ENCODE data around the gene BACH1.

BACH1 gene

DNA sequence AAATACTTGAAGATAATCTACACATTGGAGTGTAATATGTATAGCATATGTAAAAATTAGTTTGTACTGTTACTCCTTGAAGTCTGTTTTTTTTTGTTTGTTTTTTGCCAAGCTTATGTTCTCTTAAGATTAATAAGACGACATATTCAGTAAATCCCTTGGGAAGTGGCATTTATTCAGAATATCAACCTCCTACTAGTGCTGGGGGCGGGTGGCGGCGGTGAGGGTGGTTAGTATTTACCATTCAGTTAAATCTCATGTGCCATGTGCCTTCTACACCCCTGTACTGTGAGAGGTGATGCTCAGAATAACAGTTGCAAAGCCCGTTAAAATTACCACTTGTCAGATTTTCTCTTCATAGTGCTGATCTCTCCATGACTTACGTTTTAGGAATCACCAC, 3.0 kb downstream of the BACH1 start:
- H3K4me3 ChIP-seq (ENCODE audit: low read depth, low read length), result no peak overlapping the region
- TF ChIP-seq, protein P1, sequence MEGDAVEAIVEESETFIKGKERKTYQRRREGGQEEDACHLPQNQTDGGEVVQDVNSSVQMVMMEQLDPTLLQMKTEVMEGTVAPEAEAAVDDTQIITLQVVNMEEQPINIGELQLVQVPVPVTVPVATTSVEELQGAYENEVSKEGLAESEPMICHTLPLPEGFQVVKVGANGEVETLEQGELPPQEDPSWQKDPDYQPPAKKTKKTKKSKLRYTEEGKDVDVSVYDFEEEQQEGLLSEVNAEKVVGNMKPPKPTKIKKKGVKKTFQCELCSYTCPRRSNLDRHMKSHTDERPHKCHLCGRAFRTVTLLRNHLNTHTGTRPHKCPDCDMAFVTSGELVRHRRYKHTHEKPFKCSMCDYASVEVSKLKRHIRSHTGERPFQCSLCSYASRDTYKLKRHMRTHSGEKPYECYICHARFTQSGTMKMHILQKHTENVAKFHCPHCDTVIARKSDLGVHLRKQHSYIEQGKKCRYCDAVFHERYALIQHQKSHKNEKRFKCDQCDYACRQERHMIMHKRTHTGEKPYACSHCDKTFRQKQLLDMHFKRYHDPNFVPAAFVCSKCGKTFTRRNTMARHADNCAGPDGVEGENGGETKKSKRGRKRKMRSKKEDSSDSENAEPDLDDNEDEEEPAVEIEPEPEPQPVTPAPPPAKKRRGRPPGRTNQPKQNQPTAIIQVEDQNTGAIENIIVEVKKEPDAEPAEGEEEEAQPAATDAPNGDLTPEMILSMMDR (IDR thresholded peaks at IDR 0.05; ENCODE audit: borderline replicate concordance, insufficient read depth, low read depth, low read length), result no peak

DNA sequence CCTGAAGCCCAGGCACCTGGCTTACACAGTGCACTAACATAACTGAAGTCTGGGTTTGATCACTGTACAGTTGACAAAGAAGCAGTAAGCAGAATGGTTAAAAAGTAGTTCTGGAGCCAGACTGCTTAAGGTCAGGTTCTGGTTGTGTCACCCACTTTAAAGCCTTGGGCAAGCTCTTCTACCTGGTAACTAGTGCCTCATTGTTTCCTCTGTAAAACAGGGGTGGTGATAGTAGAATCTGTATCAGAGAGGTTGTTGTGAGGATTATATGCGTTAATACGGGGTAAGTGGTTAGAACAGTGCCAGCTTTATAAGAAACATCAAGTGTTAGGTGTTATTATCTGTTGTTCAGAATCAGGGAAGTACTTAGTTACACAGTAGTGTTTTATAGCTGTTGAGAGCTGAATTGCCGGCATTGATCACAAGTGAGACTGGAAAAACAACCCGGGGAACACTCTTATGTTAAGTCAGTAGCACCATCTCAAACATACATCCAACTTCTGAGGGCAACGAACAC, 3.7 kb downstream of the BACH1 start:
- TF ChIP-seq, protein P1 (IDR thresholded peaks at IDR 0.05; ENCODE audit: borderline replicate concordance, insufficient read depth, low read depth, low read length), result no peak
- H3K4me3 ChIP-seq (ENCODE audit: low read depth, low read length), result no peak overlapping the region

DNA sequence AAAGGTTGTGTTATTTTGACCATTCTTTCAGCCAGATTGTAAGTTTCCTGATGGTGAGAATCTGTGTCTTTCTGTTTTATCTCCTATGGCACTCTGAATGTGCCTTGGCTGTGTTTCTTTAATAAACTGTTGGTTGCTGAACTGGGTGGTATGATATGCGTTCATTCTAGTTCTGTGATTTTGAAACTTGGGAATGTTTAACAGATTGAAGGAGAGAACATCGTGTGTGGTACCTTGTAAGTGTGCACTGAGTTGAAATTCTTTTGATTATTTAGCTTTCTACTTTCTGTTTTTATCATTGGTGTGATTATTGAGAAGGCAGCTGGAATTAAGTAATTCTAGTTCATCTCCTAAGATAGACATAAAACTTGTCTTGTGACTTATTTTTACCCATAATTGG, 4.6 kb downstream of the BACH1 start:
- TF ChIP-seq, protein P1 (IDR thresholded peaks at IDR 0.05; ENCODE audit: borderline replicate concordance, insufficient read depth, low read depth, low read length), result no peak
- H3K4me3 ChIP-seq (ENCODE audit: low read depth, low read length), result no peak overlapping the region

DNA sequence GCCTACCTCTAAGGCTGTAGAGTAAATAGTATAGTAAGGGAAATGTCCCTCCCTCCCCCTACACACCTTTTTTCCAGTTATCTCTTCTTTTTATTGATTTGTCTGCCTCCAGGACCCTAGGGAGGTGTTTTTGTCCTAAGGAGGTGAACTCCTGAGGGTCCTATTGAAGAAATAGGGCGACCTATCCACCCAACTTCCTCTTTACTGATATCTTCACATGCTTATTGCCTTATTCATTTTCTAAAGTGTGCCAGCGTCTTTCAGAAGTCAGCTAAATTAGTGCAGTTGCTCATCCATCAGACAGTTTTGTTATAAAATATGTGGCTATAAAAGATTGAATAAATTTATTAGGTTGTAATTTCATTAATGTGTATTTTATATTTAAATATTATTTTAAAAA, 5.9 kb downstream of the BACH1 start:
- TF ChIP-seq, protein P1 (IDR thresholded peaks at IDR 0.05; ENCODE audit: borderline replicate concordance, insufficient read depth, low read depth, low read length), result no peak
- H3K4me3 ChIP-seq (ENCODE audit: low read depth, low read length), result no peak overlapping the region

DNA sequence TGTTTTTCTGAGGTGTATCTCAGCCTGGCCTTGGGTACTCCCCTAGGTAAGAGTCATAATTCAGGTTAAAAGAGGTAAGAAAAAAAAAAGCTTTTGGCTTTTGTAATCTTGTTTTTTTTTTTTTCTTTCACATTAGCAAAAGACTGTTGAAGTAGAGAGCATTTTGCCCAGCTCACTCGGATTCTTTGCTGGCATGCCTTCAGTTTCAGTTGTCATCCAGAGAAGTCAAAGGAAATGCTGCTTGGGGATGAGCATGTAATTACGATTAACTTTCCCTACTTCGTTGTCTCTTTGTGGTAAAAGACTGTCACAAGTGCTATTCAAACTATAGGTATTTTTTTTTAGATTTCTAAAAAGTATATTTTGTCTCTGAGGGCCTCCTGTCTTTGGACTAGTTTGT, 6.3 kb downstream of the BACH1 start:
- no peak overlapping the region for H3K4me3 ChIP-seq (ENCODE audit: low read depth, low read length)
- TF ChIP-seq, protein P1 (IDR thresholded peaks at IDR 0.05; ENCODE audit: borderline replicate concordance, insufficient read depth, low read depth, low read length), result no peak

DNA sequence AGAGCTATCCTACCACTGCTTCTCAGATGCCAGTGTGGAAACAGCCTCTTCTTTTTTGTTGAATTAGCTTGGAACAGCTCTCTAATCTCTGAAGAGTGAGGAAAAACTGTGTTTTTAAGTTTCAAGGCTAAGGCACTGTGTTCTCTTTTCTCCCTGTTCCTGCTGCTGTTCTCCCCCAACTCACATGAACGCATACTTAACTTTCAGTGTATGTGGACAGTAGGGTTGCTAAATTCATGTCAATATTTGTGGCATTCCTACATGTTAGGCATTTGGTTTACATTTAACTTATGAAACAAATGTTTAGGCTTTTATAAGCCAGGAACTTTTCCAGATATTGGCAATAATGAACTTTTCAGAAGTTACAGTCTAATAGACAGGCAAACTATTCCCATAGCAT, 6.8 kb downstream of the BACH1 start:
- TF ChIP-seq, protein P1 (IDR thresholded peaks at IDR 0.05; ENCODE audit: borderline replicate concordance, insufficient read depth, low read depth, low read length), result no peak
- H3K4me3 ChIP-seq (ENCODE audit: low read depth, low read length), result no peak overlapping the region

DNA sequence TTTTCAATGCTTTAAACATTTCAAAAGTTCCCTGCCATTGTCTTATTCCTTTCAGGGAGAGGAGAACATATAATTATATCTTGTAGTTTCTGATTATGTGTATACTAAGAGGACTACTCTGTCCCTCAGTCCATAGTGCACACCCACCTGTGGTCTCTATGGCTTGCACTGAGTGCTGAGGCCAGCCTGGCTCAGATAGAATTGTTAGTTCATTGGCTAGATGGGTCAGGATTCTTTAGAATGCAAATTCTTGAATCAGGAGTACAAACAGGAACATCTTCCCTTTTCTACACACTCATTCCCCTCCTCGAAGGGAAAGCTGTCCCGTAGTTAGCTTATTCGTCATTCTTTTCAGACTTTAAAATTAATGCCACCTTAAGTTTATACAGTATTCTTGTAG, 8.2 kb downstream of the BACH1 start:
- TF ChIP-seq, protein P1 (IDR thresholded peaks at IDR 0.05; ENCODE audit: borderline replicate concordance, insufficient read depth, low read depth, low read length), result no peak
- H3K4me3 ChIP-seq (ENCODE audit: low read depth, low read length), result no peak overlapping the region

Data from GM12875 (cell line).